HT1080 (cell line): ENCODE results near the gene PKP2. TPM values are rescaled to one million over a fixed set of nuclear protein-coding genes. Genes with fewer than 3 reads are reported as not detected.

Experiments used
- DNase-seq: peaks from one replicate; pipeline ENCODE4 v3.0.0-alpha.2; 2015; ENCODE audit warnings: low read depth
- total RNA-seq: library from RNA; depleted of rRNA; stranded (reverse); fragments of >200 nt; shearing (Covaris generic); gene quantifications from 2 replicates; pipeline ENCODE4 v1.2.3, GENCODE V29; 2014; rRNA removed

The PKP2 gene
- total RNA-seq, 1 experiment from 2014 or later, result 3.4 TPM

- peak; percentile 91 for DNase-seq
Observed at GRCh38 chr12:32755654-32756475, 140.7 kb downstream of the PKP2 start, which contains the start of gene YARS2. Gene YARS2 (minus strand): TSS chr12:32755897. CDS start chr12:32755874, 23 bp downstream.

- peak; percentile 85 for DNase-seq
Observed at GRCh38 chr12:32755051-32755653, 141.4 kb downstream of the PKP2 start.

GRCh38 chr12:32754111-32754510, 142.5 kb downstream of the PKP2 start:
- DNase-seq, result no peak

- no peak for DNase-seq
Observed at GRCh38 chr12:32753605-32754004, 143.0 kb downstream of the PKP2 start.

GRCh38 chr12:32743264-32743663, 153.3 kb downstream of the PKP2 start:
- no peak for DNase-seq

GRCh38 chr12:32742133-32742532, 154.4 kb downstream of the PKP2 start:
- DNase-seq, result no peak

Other genes with a start within 250 kb of the PKP2 start
- gene DNM1L, start 217.5 kb downstream of the PKP2 start, total RNA-seq, result 57.5 and 65.8 TPM in 2 replicates
- gene YARS2, start 140.9 kb downstream of the PKP2 start, total RNA-seq, result 38.8 and 48.1 TPM in 2 replicates